Stimulated activated naive CD4-positive, alpha-beta T cell (primary cell): Measurements from ENCODE around the gene TEX28.
"Not testable (repeated sequence)": the region's sequence is repeated elsewhere in the genome, so short reads cannot be mapped to it uniquely, and the experiment has no call there.

ENCODE experiments used
- DNase-seq, 6 experiments: peaks; one replicate each; lab custom pipeline; 2025; lab: John Stamatoyannopoulos, UW

The TEX28 gene

GRCh38 chrX:154310616-154311536 lies 16.0 kb upstream of the TEX28 start:
- no peak for DNase-seq

- DNase-seq = no peak
These were observed 14.3 kb upstream of the TEX28 start for GRCh38 chrX:154309041-154309775.

GRCh38 chrX:154308108-154308946 lies 13.4 kb upstream of the TEX28 start:
- peak; percentile 45 to 83 (median 65) for DNase-seq

- DNase-seq = no peak
These were observed 12.3 kb upstream of the TEX28 start for GRCh38 chrX:154307202-154307601.

- no peak for DNase-seq
These were observed 10.7 kb upstream of the TEX28 start for GRCh38 chrX:154305541-154306205.

GRCh38 chrX:154304846-154305245 lies 9.9 kb upstream of the TEX28 start:
- DNase-seq = no peak

GRCh38 chrX:154303476-154303875 lies 8.6 kb upstream of the TEX28 start:
- no peak for DNase-seq

GRCh38 chrX:154302998-154303397 lies 8.1 kb upstream of the TEX28 start:
- not testable (repeated sequence) for DNase-seq

GRCh38 chrX:154300816-154301215 lies 5.9 kb upstream of the TEX28 start:
- DNase-seq = no peak

GRCh38 chrX:154298312-154298711 lies 3.4 kb upstream of the TEX28 start:
- DNase-seq = no peak

- no peak for DNase-seq
These were observed 1.8 kb upstream of the TEX28 start for GRCh38 chrX:154296731-154297130.

GRCh38 chrX:154295664-154296310 lies 863 bp upstream of the TEX28 start, which contains the start of gene TKTL1:
TKTL1 (plus strand) TSS chrX:154295795; CDS start chrX:154295860, 65 bp downstream.
- DNase-seq = no peak

GRCh38 chrX:154286406-154286805 lies 8.5 kb downstream of the TEX28 start:
- DNase-seq = not testable (repeated sequence)

GRCh38 chrX:154284489-154285338 lies 10.2 kb downstream of the TEX28 start:
- not testable (repeated sequence) for DNase-seq

GRCh38 chrX:154269245-154269644 lies 25.7 kb downstream of the TEX28 start:
- not testable (repeated sequence) for DNase-seq

- not testable (repeated sequence) for DNase-seq
These were observed 31.9 kb downstream of the TEX28 start for GRCh38 chrX:154263072-154263471.

GRCh38 chrX:154258711-154259110 lies 36.2 kb downstream of the TEX28 start:
- DNase-seq = not testable (repeated sequence)

- not testable (repeated sequence) for DNase-seq
These were observed 37.6 kb downstream of the TEX28 start, which contains the start of gene OPN1MW3 for GRCh38 chrX:154257282-154257681. OPN1MW3 (plus strand) TSS chrX:154257582; CDS start chrX:154257620, 38 bp downstream.

- not testable (repeated sequence) for DNase-seq
These were observed 46.8 kb downstream of the TEX28 start for GRCh38 chrX:154248076-154248475.
